CD4-positive, alpha-beta memory T cell (primary cell): Measurements from ENCODE around the gene TMEM47. TPM values are rescaled to one million over a fixed set of nuclear protein-coding genes. Genes with fewer than 3 reads are reported as not detected.

Experiments
- CTCF ChIA-PET: fragments of 350-600 bp; sonication (Branson Sonifier 250); formaldehyde crosslinking; loops from one replicate; lab custom pipeline; 2021; ENCODE audit warnings: inconsistent platforms; ENCODE audit not compliant: partially characterized antibody; lab: Charles Lee
- POLR2A ChIA-PET: fragments of 350-600 bp; sonication (Branson Sonifier 250); formaldehyde crosslinking; loops from one replicate; lab custom pipeline; 2021; ENCODE audit not compliant: partially characterized antibody; lab: Charles Lee
- DNase-seq, 5 donors: peaks; one replicate each; pipeline versions ENCODE4 v3.0.0 to v3.0.0-alpha.2; 2020 to 2022; ENCODE audit warnings: mixed read lengths in 1 of 5
- H3K27ac ChIP-seq: one replicate; pipeline ENCODE4 v1.7.0; 2013; ENCODE audit warnings: low read depth, low read length
- H3K27me3 ChIP-seq: 2 replicates; pipeline ENCODE4 v1.7.0; 2013; ENCODE audit warnings: mild to moderate bottlenecking, low read length, moderate library complexity; ENCODE audit not compliant: insufficient read depth
- H3K36me3 ChIP-seq: 2 replicates; pipeline ENCODE4 v1.7.0; 2013; ENCODE audit warnings: mild to moderate bottlenecking, low read length, moderate library complexity; ENCODE audit not compliant: insufficient read depth
- H3K4me1 ChIP-seq: 2 replicates; pipeline ENCODE4 v1.7.0; 2013; ENCODE audit warnings: mild to moderate bottlenecking, low read length, moderate library complexity; ENCODE audit not compliant: insufficient read depth
- H3K4me3 ChIP-seq, 2 donors: one replicate each; pipeline ENCODE4 v1.7.0; 2013; ENCODE audit warnings: low read length in 2 of 2, mild to moderate bottlenecking in 1 of 2
- H3K9me3 ChIP-seq, 2 donors: one replicate each; pipeline ENCODE4 v1.7.0; 2013; ENCODE audit warnings: low read length in 2 of 2, control low read depth in 1 of 2; ENCODE audit not compliant: control insufficient read depth in 1 of 2
- H3K27ac Mint-ChIP-seq, 7 donors: one replicate each; pipeline ENCODE4 v1.8.0; 2020 to 2021; ENCODE audit warnings: mixed read lengths in 7 of 7, mild to moderate bottlenecking in 6 of 7, inconsistent platforms in 3 of 7, moderate library complexity in 3 of 7
- H3K27me3 Mint-ChIP-seq, 2 donors: one replicate each; pipeline ENCODE4 v1.8.0; 2020 to 2021; ENCODE audit warnings: mixed read lengths in 2 of 2
- H3K36me3 Mint-ChIP-seq, 2 donors: one replicate each; pipeline ENCODE4 v1.8.0; 2020 to 2021; ENCODE audit warnings: mixed read lengths in 2 of 2, inconsistent platforms in 1 of 2, mild to moderate bottlenecking in 1 of 2
- H3K4me1 Mint-ChIP-seq, 4 donors: one replicate each; pipeline ENCODE4 v1.8.0; 2020 to 2021; ENCODE audit warnings: mixed read lengths in 4 of 4, mild to moderate bottlenecking in 1 of 4
- H3K4me3 Mint-ChIP-seq, 8 donors: one replicate each; pipeline ENCODE4 v1.8.0; 2020 to 2021; ENCODE audit warnings: mixed read lengths in 8 of 8, mild to moderate bottlenecking in 7 of 8, moderate library complexity in 6 of 8, inconsistent platforms in 3 of 8
- H3K9me3 Mint-ChIP-seq, 8 donors: one replicate each; pipeline ENCODE4 v1.8.0; 2020 to 2021; ENCODE audit warnings: mixed read lengths in 8 of 8, mild to moderate bottlenecking in 5 of 8, inconsistent platforms in 3 of 8, moderate library complexity in 1 of 8
- intact Hi-C: fragments of 100-400 bp; cut with micrococcal nuclease; formaldehyde crosslinking; loops from one replicate; pipeline ENCODE4 v1.15.1; 2023
- polyA plus RNA-seq, 2 donors: library from polyadenylated mRNA; unstranded; fragments of 300-500 nt; fragmentation: Illumina TruSeq; gene quantifications; one replicate each; pipeline ENCODE4 v1.2.3, GENCODE V29; 2021
- total RNA-seq, 2 experiments: library from RNA; stranded (reverse); gene quantifications; one replicate each; pipeline ENCODE4 v1.2.3, GENCODE V29; 2021

Gene TMEM47
- total and polyA plus RNA-seq, 4 experiments from 2014 or later = not detected

DNA sequence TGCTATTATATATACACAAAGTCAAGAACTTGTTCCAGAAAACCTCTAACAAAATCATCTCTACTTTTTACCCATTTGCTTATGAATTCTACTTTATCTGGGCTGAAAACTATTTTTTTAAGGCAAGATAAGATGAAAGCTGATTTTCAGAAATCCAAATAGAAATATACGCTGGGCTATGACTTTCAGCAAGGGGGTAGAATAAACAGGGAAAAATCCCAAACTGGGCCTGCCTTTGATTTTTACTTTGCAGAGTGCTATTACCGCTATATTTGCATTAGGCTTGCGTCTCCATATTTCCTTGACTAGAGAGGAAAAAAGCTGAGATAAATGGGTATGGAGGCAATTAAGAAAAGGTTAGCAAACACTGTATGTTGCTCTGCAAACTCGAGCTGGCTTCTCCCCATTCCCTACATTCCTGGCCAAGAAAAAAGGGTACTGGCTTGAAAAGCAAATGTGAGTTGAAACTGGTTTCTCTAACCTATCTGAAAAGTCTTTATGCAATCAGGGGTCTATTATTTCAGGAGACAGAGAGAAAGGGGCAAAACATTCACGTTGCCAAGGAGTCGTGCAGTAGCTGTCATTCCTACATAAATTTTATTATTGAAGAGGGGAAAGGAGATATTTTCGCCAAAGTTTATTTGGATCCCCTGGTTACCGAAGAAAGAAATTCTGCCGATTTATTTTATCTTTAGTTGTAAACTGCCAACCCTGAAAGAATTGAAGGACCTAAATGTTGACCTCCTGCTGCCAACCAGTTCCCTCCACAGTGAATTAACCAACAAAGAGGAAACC lies 2.2 kb downstream of the TMEM47 start:
- Histone ChIP-seq H3K4me1 (no peaks in the 10 kb centered on the region), H3K27ac (no peak overlapping the region), H3K4me3 (no peak overlapping the region), H3K9me3 (no peaks in the 10 kb centered on the region), H3K27me3 (no peaks in the 10 kb centered on the region), H3K36me3 (no peaks in the 10 kb centered on the region)
- CTCF ChIA-PET = no interaction called here
- Mint-ChIP-seq H3K27ac (no peak overlapping the region), H3K27me3 (peaks cover 10 to 13% of the 10 kb centered on the region in 2 donors), H3K4me3 (no peak overlapping the region), H3K9me3 (peaks cover 0 to 14% (median 7%) of the 10 kb centered on the region in 8 donors), H3K4me1 (peaks cover 0 to 5% (median 5%) of the 10 kb centered on the region in 4 donors), H3K36me3 (no peaks in the 10 kb centered on the region)
- DNase-seq = no peak
- POLR2A ChIA-PET = no interaction called here
- intact Hi-C loops = no loop called here

- peaks cover 8 to 13% of the 10 kb centered on the region in 2 donors for H3K27me3 Mint-ChIP-seq
- H3K4me3 Mint-ChIP-seq = no peak overlapping the region
- H3K27ac ChIP-seq = no peak overlapping the region
- no peaks in the 10 kb centered on the region for H3K9me3 ChIP-seq
- no peak overlapping the region for H3K27ac Mint-ChIP-seq
- ChIA-PET CTCF (no interaction called here), POLR2A (no interaction called here)
- H3K4me1 ChIP-seq = no peaks in the 10 kb centered on the region
- no peak overlapping the region for H3K4me3 ChIP-seq
- no peaks in the 10 kb centered on the region for H3K36me3 ChIP-seq
- no peaks in the 10 kb centered on the region for H3K27me3 ChIP-seq
- peaks cover 0 to 14% (median 7%) of the 10 kb centered on the region in 8 donors for H3K9me3 Mint-ChIP-seq
- H3K4me1 Mint-ChIP-seq = peaks cover 0 to 5% (median 5%) of the 10 kb centered on the region in 4 donors
- DNase-seq = no peak
- intact Hi-C loops = no loop called here
- no peaks in the 10 kb centered on the region for H3K36me3 Mint-ChIP-seq
Observed at GRCh38 chrX:34653811-34654210, 3.3 kb downstream of the TMEM47 start.

GRCh38 chrX:34642849-34643248 lies 14.2 kb downstream of the TMEM47 start:
- no peaks in the 10 kb centered on the region for H3K4me1 ChIP-seq
- POLR2A ChIA-PET = no interaction called here
- intact Hi-C loops = no loop called here
- CTCF ChIA-PET = no interaction called here
- Mint-ChIP-seq H3K9me3 (peaks cover 0 to 2% (median 0%) of the 10 kb centered on the region in 8 donors), H3K27me3 (no peaks in the 10 kb centered on the region), H3K27ac (no peak overlapping the region), H3K4me3 (no peak overlapping the region), H3K4me1 (no peaks in the 10 kb centered on the region), H3K36me3 (no peaks in the 10 kb centered on the region)
- H3K36me3 ChIP-seq = no peaks in the 10 kb centered on the region
- H3K27ac ChIP-seq = no peak overlapping the region
- no peak overlapping the region for H3K4me3 ChIP-seq
- no peaks in the 10 kb centered on the region for H3K9me3 ChIP-seq
- DNase-seq = no peak
- no peaks in the 10 kb centered on the region for H3K27me3 ChIP-seq

GRCh38 chrX:34638116-34638515 lies 19.0 kb downstream of the TMEM47 start:
- Mint-ChIP-seq H3K27me3 (no peaks in the 10 kb centered on the region), H3K4me1 (no peaks in the 10 kb centered on the region), H3K4me3 (no peak overlapping the region), H3K27ac (no peak overlapping the region), H3K9me3 (no peaks in the 10 kb centered on the region), H3K36me3 (no peaks in the 10 kb centered on the region)
- no peak overlapping the region for H3K27ac ChIP-seq
- H3K4me3 ChIP-seq = no peak overlapping the region
- H3K9me3 ChIP-seq = no peaks in the 10 kb centered on the region
- ChIA-PET POLR2A (no interaction called here), CTCF (no interaction called here)
- intact Hi-C loops = no loop called here
- no peaks in the 10 kb centered on the region for H3K36me3 ChIP-seq
- no peaks in the 10 kb centered on the region for H3K27me3 ChIP-seq
- no peaks in the 10 kb centered on the region for H3K4me1 ChIP-seq
- DNase-seq = no peak

DNA sequence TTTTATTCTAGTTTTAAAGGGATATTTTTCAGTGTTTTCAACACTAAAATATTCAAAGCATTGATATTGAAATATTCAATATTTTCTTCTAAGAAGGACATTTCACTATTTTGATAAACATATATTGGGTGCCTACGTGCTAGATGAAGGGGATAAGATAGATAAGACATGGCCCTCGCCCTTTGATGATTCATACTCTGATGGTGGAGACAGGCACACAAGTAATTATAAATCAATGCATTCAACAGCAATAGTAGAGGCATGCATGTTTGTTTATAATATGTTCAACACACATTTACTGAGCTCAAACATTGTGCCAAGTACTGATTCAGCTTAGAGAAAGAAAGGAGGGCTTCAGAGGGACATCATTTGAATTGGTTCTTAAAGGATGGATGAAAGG lies 22.7 kb downstream of the TMEM47 start:
- Histone ChIP-seq H3K9me3 (no peaks in the 10 kb centered on the region), H3K4me1 (no peaks in the 10 kb centered on the region), H3K27me3 (no peaks in the 10 kb centered on the region), H3K36me3 (no peaks in the 10 kb centered on the region), H3K27ac (no peak overlapping the region), H3K4me3 (no peak overlapping the region)
- H3K36me3 Mint-ChIP-seq = no peaks in the 10 kb centered on the region
- H3K4me1 Mint-ChIP-seq = no peaks in the 10 kb centered on the region
- intact Hi-C loops = no loop called here
- POLR2A ChIA-PET = no interaction called here
- H3K4me3 Mint-ChIP-seq = no peak overlapping the region
- H3K9me3 Mint-ChIP-seq = no peaks in the 10 kb centered on the region
- H3K27ac Mint-ChIP-seq = no peak overlapping the region
- CTCF ChIA-PET = no interaction called here
- H3K27me3 Mint-ChIP-seq = no peaks in the 10 kb centered on the region
- DNase-seq = no peak

GRCh38 chrX:34632384-34632783 lies 24.7 kb downstream of the TMEM47 start:
- Histone ChIP-seq H3K9me3 (no peaks in the 10 kb centered on the region), H3K27ac (no peak overlapping the region), H3K4me1 (no peaks in the 10 kb centered on the region), H3K4me3 (no peak overlapping the region), H3K27me3 (no peaks in the 10 kb centered on the region), H3K36me3 (no peaks in the 10 kb centered on the region)
- H3K4me1 Mint-ChIP-seq = no peaks in the 10 kb centered on the region
- intact Hi-C loops = no loop called here
- ChIA-PET CTCF (no interaction called here), POLR2A (no interaction called here)
- DNase-seq = no peak
- no peaks in the 10 kb centered on the region for H3K9me3 Mint-ChIP-seq
- H3K36me3 Mint-ChIP-seq = no peaks in the 10 kb centered on the region
- no peak overlapping the region for H3K4me3 Mint-ChIP-seq
- H3K27me3 Mint-ChIP-seq = no peaks in the 10 kb centered on the region
- no peak overlapping the region for H3K27ac Mint-ChIP-seq

DNA sequence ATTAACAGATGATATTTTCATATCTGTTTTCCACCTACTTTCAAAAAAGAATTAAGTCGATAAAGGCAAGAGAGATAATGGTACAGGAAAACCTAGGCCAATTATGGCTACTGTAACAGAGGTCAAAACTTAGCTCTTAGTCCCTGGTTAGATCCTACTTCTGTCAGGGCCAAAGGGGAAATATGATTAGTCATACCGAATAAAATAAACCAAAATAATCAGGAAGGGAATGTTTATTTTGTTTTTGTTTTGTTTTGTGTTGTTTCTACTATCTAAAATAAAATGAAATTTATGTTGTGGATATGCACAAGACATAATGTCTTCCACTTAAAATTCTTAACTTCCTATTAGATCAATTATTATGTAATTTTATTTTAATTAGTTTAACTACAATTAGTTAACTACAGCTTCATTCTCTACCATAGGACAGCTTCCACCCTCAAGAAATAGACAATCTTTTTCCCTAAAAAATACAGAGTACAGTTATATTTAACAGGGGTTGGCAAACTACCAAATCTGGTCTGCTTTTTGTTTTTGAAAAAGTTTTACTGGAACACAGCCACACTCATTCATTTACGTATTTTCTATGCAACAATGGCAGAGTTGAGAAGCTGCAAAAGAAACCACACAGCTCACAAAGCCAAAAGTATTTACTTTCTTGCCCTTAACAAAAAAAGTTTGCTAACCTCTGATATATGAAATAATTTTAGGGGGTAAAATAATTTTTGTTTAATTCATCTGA lies 25.4 kb downstream of the TMEM47 start:
- H3K4me1 ChIP-seq = no peaks in the 10 kb centered on the region
- H3K4me3 Mint-ChIP-seq = no peak overlapping the region
- H3K36me3 Mint-ChIP-seq = no peaks in the 10 kb centered on the region
- intact Hi-C loops = no loop called here
- no peaks in the 10 kb centered on the region for H3K9me3 Mint-ChIP-seq
- DNase-seq = no peak
- H3K4me1 Mint-ChIP-seq = no peaks in the 10 kb centered on the region
- H3K27me3 Mint-ChIP-seq = no peaks in the 10 kb centered on the region
- no peak overlapping the region for H3K4me3 ChIP-seq
- ChIA-PET POLR2A (no interaction called here), CTCF (no interaction called here)
- no peaks in the 10 kb centered on the region for H3K9me3 ChIP-seq
- no peak overlapping the region for H3K27ac Mint-ChIP-seq
- H3K27ac ChIP-seq = no peak overlapping the region
- H3K36me3 ChIP-seq = no peaks in the 10 kb centered on the region
- H3K27me3 ChIP-seq = no peaks in the 10 kb centered on the region
